Activated T-cell treated with anti-CD3 and anti-CD28 coated beads for 1 hour (primary cell): Measurements from ENCODE around the gene GRIK3.

ENCODE experiments used
- DNase-seq: peaks from one replicate; pipeline ENCODE4 v3.0.0-alpha.2; 2020; ENCODE audit warnings: low read depth

The GRIK3 gene

GRCh38 chr1:37012226-37012625, 22.1 kb downstream of the GRIK3 start:
- no peak for DNase-seq

GRCh38 chr1:37010011-37010410, 24.3 kb downstream of the GRIK3 start:
- no peak for DNase-seq

- no peak for DNase-seq
Measured at GRCh38 chr1:37009521-37009920, 24.8 kb downstream of the GRIK3 start.

- DNase-seq: no peak
Measured at GRCh38 chr1:37006132-37006868, 28.0 kb downstream of the GRIK3 start.

GRCh38 chr1:37002898-37003297, 31.4 kb downstream of the GRIK3 start:
- DNase-seq: no peak

GRCh38 chr1:37001703-37002102, 32.6 kb downstream of the GRIK3 start:
- DNase-seq: no peak

GRCh38 chr1:36996106-36996505, 38.2 kb downstream of the GRIK3 start:
- DNase-seq: no peak

- no peak for DNase-seq
Measured at GRCh38 chr1:36994868-36995267, 39.4 kb downstream of the GRIK3 start.

GRCh38 chr1:36994294-36994693, 40.0 kb downstream of the GRIK3 start:
- no peak for DNase-seq

- no peak for DNase-seq
Measured at GRCh38 chr1:36992139-36992943, 42.0 kb downstream of the GRIK3 start.

GRCh38 chr1:36991551-36991950, 42.8 kb downstream of the GRIK3 start:
- no peak for DNase-seq

- DNase-seq: no peak
Measured at GRCh38 chr1:36990928-36991327, 43.4 kb downstream of the GRIK3 start.

GRCh38 chr1:36989241-36989640, 45.1 kb downstream of the GRIK3 start:
- DNase-seq: no peak

GRCh38 chr1:36988741-36989193, 45.5 kb downstream of the GRIK3 start:
- no peak for DNase-seq

GRCh38 chr1:36988321-36988720, 46.0 kb downstream of the GRIK3 start:
- no peak for DNase-seq

- DNase-seq: no peak
Measured at GRCh38 chr1:36987276-36987675, 47.0 kb downstream of the GRIK3 start.

GRCh38 chr1:36986241-36986985, 47.9 kb downstream of the GRIK3 start:
- no peak for DNase-seq

GRCh38 chr1:36984675-36985074, 49.6 kb downstream of the GRIK3 start:
- no peak for DNase-seq

- DNase-seq: no peak
Measured at GRCh38 chr1:36984026-36984425, 50.3 kb downstream of the GRIK3 start.

- DNase-seq: no peak
Measured at GRCh38 chr1:36982709-36983108, 51.6 kb downstream of the GRIK3 start.

- DNase-seq: no peak
Measured at GRCh38 chr1:36981771-36982622, 52.3 kb downstream of the GRIK3 start.

- DNase-seq: no peak
Measured at GRCh38 chr1:36981126-36981525, 53.2 kb downstream of the GRIK3 start.
